Smooth muscle cell (in vitro differentiated cells): ENCODE data around the gene RMRP. TPM values are rescaled to one million over a fixed set of nuclear protein-coding genes. Genes with fewer than 3 reads are reported as not detected.
A peak's percentile ranks its signal among the peaks of the same experiment; 100 is the strongest.

Experiments
- DNase-seq: peaks from one replicate; lab custom pipeline; 2025; ENCODE audit not compliant: unreplicated experiment; lab: John Stamatoyannopoulos, UW
- H2AFZ ChIP-seq: fragments of 200-600 bp; sonication (generic); 2 replicates; pipeline ENCODE4 v1.6.0; 2016; ENCODE audit warnings: antibody characterized with exemption, low read depth, mild to moderate bottlenecking
- H3F3A ChIP-seq: fragments of 200-600 bp; sonication (generic); 2 replicates; pipeline ENCODE4 v1.6.0; 2017; ENCODE audit warnings: antibody characterized with exemption, low read depth
- H3K27ac ChIP-seq: fragments of 200-600 bp; sonication (generic); 2 replicates; pipeline ENCODE4 v1.5.1; 2016; ENCODE audit warnings: low read depth, mild to moderate bottlenecking
- H3K27me3 ChIP-seq: fragments of 200-600 bp; sonication (generic); 2 replicates; pipeline ENCODE4 v1.6.1; 2016; ENCODE audit warnings: low read depth, mild to moderate bottlenecking
- H3K36me3 ChIP-seq: fragments of 200-600 bp; sonication (generic); 2 replicates; pipeline ENCODE4 v1.5.1; 2016; ENCODE audit warnings: low read depth
- H3K4me1 ChIP-seq: fragments of 200-600 bp; sonication (generic); 2 replicates; pipeline ENCODE4 v1.5.1; 2016; ENCODE audit warnings: low read depth
- H3K4me2 ChIP-seq: fragments of 200-600 bp; sonication (generic); 2 replicates; pipeline ENCODE4 v1.6.0; 2016; ENCODE audit warnings: mild to moderate bottlenecking
- H3K4me3 ChIP-seq: fragments of 200-600 bp; sonication (generic); 2 replicates; pipeline ENCODE4 v1.5.1; 2016; ENCODE audit warnings: mild to moderate bottlenecking
- H3K79me2 ChIP-seq: fragments of 200-600 bp; sonication (generic); 2 replicates; pipeline ENCODE4 v1.6.0; 2016; ENCODE audit warnings: low read depth, mild to moderate bottlenecking
- H3K9ac ChIP-seq: fragments of 200-600 bp; sonication (generic); 2 replicates; pipeline ENCODE4 v1.6.0; 2016; ENCODE audit warnings: low read depth
- H3K9me3 ChIP-seq: fragments of 200-600 bp; sonication (generic); replicated peaks from 2 replicates; pipeline ENCODE4 v1.5.1; 2016; ENCODE audit warnings: low read depth
- H4K20me1 ChIP-seq: fragments of 200-600 bp; sonication (generic); 2 replicates; pipeline ENCODE4 v1.6.0; 2016; ENCODE audit warnings: low read depth
- WGBS: methylation state at CpG from one replicate; pipeline ENCODE4 v1.1.7; 2016; ENCODE audit warnings: low lambda C conversion rate; 5-methylcytosine and 5-hydroxymethylcytosine counted together
- polyA plus RNA-seq: library from polyadenylated mRNA; unstranded; fragments of >200 nt; fragmentation: Nextera tagmentation; extraction: Ambion mirVana; gene quantifications from 2 replicates; pipeline ENCODE4 v1.2.1, GENCODE V29; 2016
- total RNA-seq: library from RNA; depleted of rRNA; stranded (reverse); fragments of >200 nt; gene quantifications from 2 replicates; pipeline ENCODE4 v1.2.3, GENCODE V29; 2014
- TF ChIP-seq, protein P1 (sequence below): fragments of 200-600 bp; sonication (generic); IDR thresholded peaks from 2 replicates; pipeline ENCODE4 v1.5.1; 2017; ENCODE audit warnings: borderline replicate concordance, mild to moderate bottlenecking, antibody characterized with exemption; ENCODE audit not compliant: insufficient read depth, poor library complexity, severe bottlenecking

Gene RMRP
- total and polyA plus RNA-seq, 2 experiments from 2014 or later = 10,156 TPM; not detected in 1

GRCh38 chr9:35618325-35618727, 39.5 kb downstream of the RMRP start, which contains the start of gene CD72:
Gene CD72, minus strand, starts transcription at chr9:35618413. Its CDS starts 110 bp downstream, at chr9:35618303.
- DNase-seq = no peak
- WGBS = 87% methylated on average over 7 of the region's 7 CpGs
- Histone ChIP-seq H3K27ac (no peak within 1 kb of the TSS), H3K4me2 (peak within 1 kb of the TSS; percentile 78), H3K4me1 (peaks cover 3% of the 10 kb centered on the region), H3K9me3 (no peaks in the 10 kb centered on the region), H3K27me3 (peaks cover 50% of the 10 kb centered on the region), H3K4me3 (peak within 1 kb of the TSS; percentile 40), H3F3A (no peaks in the 10 kb centered on the region), H3K79me2 (no peaks in the 10 kb centered on the region), H2AFZ (peak within 1 kb of the TSS; percentile 77), H3K9ac (no peak within 1 kb of the TSS), H4K20me1 (no peaks in the 10 kb centered on the region), H3K36me3 (no peaks in the 10 kb centered on the region)
- TF ChIP-seq, protein P1, sequence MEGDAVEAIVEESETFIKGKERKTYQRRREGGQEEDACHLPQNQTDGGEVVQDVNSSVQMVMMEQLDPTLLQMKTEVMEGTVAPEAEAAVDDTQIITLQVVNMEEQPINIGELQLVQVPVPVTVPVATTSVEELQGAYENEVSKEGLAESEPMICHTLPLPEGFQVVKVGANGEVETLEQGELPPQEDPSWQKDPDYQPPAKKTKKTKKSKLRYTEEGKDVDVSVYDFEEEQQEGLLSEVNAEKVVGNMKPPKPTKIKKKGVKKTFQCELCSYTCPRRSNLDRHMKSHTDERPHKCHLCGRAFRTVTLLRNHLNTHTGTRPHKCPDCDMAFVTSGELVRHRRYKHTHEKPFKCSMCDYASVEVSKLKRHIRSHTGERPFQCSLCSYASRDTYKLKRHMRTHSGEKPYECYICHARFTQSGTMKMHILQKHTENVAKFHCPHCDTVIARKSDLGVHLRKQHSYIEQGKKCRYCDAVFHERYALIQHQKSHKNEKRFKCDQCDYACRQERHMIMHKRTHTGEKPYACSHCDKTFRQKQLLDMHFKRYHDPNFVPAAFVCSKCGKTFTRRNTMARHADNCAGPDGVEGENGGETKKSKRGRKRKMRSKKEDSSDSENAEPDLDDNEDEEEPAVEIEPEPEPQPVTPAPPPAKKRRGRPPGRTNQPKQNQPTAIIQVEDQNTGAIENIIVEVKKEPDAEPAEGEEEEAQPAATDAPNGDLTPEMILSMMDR = no peak

DNA sequence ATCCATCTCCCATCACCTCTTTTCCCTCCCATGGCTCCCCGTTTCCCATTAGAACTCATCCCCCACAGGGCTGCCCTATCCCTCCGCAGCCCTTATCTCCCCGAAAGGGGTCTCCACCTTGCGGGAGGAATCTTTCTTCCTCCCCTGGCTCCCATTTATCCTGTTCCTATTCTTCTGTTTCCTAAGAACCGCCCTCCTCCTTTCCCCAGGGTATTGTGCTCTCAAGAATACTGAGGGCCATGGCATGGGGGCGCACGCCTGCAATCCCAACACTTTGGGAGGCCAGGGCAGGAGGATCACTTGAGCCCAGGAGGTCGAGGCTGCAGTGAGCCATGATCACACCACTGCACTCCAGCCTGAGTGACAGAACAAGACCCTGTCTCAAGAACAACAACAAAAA, 40.3 kb downstream of the RMRP start:
- Histone ChIP-seq H3F3A (no peaks in the 10 kb centered on the region), H4K20me1 (no peaks in the 10 kb centered on the region), H3K27ac (no peak overlapping the region), H3K27me3 (peaks cover 52% of the 10 kb centered on the region), H3K9ac (no peak overlapping the region), H3K4me2 (peak overlapping the region; percentile 78), H3K79me2 (no peaks in the 10 kb centered on the region), H2AFZ (peak overlapping the region; percentile 77), H3K36me3 (no peaks in the 10 kb centered on the region), H3K4me1 (peaks cover 3% of the 10 kb centered on the region), H3K4me3 (peak overlapping the region; percentile 40), H3K9me3 (no peaks in the 10 kb centered on the region)
- TF ChIP-seq, protein P1 = no peak
- no peak for DNase-seq
- WGBS = 66% methylated on average over 8 of the region's 8 CpGs

DNA sequence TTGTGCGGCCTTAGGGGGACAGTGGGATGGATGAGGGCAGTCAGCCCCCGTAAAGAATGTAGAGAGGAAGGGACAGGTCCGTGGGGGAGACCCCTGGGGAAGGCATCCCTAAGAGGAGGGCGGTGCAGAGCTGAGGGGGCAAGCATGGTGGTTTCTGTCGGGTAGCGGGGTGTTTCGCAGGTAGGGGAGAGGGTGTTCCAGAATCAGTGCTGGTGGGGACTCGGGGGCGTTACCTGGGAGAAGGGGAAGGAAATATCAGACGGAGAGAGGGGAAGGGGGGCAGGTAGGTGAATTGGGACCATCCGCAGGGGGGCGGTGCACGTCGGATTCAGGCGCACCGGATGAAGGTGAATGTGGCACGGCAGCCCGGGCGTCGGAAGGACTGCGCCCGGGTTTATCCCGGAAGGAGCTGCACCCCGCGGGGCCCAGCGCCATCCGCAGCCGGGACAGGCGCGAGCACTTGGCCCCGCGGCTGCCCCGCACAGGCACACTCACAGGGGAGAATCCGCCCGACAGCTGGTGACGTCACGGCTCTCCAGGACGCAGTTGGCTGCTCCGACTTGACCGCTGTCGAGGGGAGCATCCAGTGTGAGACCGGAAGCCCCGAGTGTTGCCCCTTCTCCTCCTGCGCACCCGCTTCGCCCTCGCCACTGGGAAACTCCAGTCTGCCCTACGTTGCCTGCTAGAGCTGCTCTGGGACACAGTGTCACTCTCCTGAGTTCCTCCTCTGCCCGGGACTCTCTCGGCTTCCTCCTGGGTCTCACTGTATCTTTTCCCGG, 40.9 kb downstream of the RMRP start:
- Histone ChIP-seq H3K27ac (no peak overlapping the region), H3K9me3 (no peaks in the 10 kb centered on the region), H2AFZ (peak overlapping the region; percentile 77), H4K20me1 (no peaks in the 10 kb centered on the region), H3K4me3 (peak overlapping the region; percentile 40), H3K36me3 (no peaks in the 10 kb centered on the region), H3K79me2 (no peaks in the 10 kb centered on the region), H3K9ac (no peak overlapping the region), H3F3A (no peaks in the 10 kb centered on the region), H3K27me3 (peaks cover 52% of the 10 kb centered on the region), H3K4me2 (peak overlapping the region; percentile 78), H3K4me1 (peaks cover 3% of the 10 kb centered on the region)
- peak; percentile 11 for DNase-seq
- WGBS = 12% methylated on average over 44 of the region's 51 CpGs
- TF ChIP-seq, protein P1 = no peak
